NCI-H1930 (cell line): Measurements from ENCODE around the gene ITGBL1.
A peak's percentile ranks its signal among the peaks of the same experiment; 100 is the strongest.

Source experiments
- DNase-seq, 2 experiments: peaks; one replicate each; lab custom pipeline; 2025; lab: John Stamatoyannopoulos, UW

Gene ITGBL1

GRCh38 chr13:101751488-101751887 lies 299.0 kb downstream of the ITGBL1 start:
- peak in 1 of 2 experiments; percentile 15 for DNase-seq

- no peak for DNase-seq
These were observed 300.0 kb downstream of the ITGBL1 start for GRCh38 chr13:101752432-101752831.

- no peak for DNase-seq
These were observed 302.9 kb downstream of the ITGBL1 start for GRCh38 chr13:101755228-101755887.

GRCh38 chr13:101757446-101758039 lies 305.1 kb downstream of the ITGBL1 start:
- peak in 1 of 2 experiments; percentile 36 for DNase-seq

GRCh38 chr13:101763191-101763590 lies 310.7 kb downstream of the ITGBL1 start:
- no peak for DNase-seq
